Loucy (cell line): Measurements from ENCODE around the gene TPI1.
A peak's percentile ranks its signal among the peaks of the same experiment; 100 is the strongest.

ENCODE experiments used
- H2AFZ ChIP-seq: fragments of 200-600 bp; sonication (generic); 2 replicates; pipeline ENCODE4 v1.6.0; 2016; ENCODE audit warnings: antibody characterized with exemption, mild to moderate bottlenecking, low read length, moderate library complexity
- H3F3A ChIP-seq: fragments of 200-600 bp; 2 replicates; pipeline ENCODE4 v1.6.0; 2016; ENCODE audit warnings: antibody characterized with exemption, low read depth, mild to moderate bottlenecking
- H3K27me3 ChIP-seq: fragments of 200-600 bp; sonication (generic); 2 replicates; pipeline ENCODE4 v1.6.1; 2014; ENCODE audit warnings: low read length, mild to moderate bottlenecking; ENCODE audit not compliant: insufficient read depth, poor library complexity, severe bottlenecking
- H3K36me3 ChIP-seq: fragments of 200-600 bp; sonication (generic); 2 replicates; pipeline ENCODE4 v1.6.1; 2016; ENCODE audit warnings: low read length; ENCODE audit not compliant: insufficient read depth
- H3K4me1 ChIP-seq: fragments of 200-600 bp; sonication (generic); 2 replicates; pipeline ENCODE4 v1.5.1; 2014; ENCODE audit warnings: low read length, mild to moderate bottlenecking; ENCODE audit not compliant: insufficient read depth, poor library complexity, severe bottlenecking
- H3K4me2 ChIP-seq: fragments of 200-600 bp; sonication (generic); 2 replicates; pipeline ENCODE4 v1.6.0; 2014; ENCODE audit warnings: antibody characterized with exemption, low read length, low read depth, mild to moderate bottlenecking; ENCODE audit not compliant: poor library complexity, severe bottlenecking
- H3K4me3 ChIP-seq: fragments of 200-600 bp; sonication (generic); 2 replicates; pipeline ENCODE4 v1.5.1; 2014; ENCODE audit warnings: low read length, mild to moderate bottlenecking, mixed read lengths; ENCODE audit not compliant: poor library complexity, severe bottlenecking
- H3K79me2 ChIP-seq: fragments of 200-600 bp; sonication (generic); 2 replicates; pipeline ENCODE4 v1.6.1; 2014; ENCODE audit warnings: low read length; ENCODE audit not compliant: insufficient read depth
- H3K9ac ChIP-seq: fragments of 200-600 bp; sonication (generic); 2 replicates; pipeline ENCODE4 v1.6.0; 2014; ENCODE audit warnings: mild to moderate bottlenecking, low read depth, low read length, moderate library complexity; ENCODE audit not compliant: poor library complexity, severe bottlenecking
- H3K9me2 ChIP-seq: fragments of 200-600 bp; sonication (generic); replicated peaks from 2 replicates; pipeline ENCODE4 v1.6.1; 2016; ENCODE audit warnings: low read depth, low read length, mixed read lengths
- H3K9me3 ChIP-seq: fragments of 200-600 bp; sonication (generic); 2 replicates; pipeline ENCODE4 v1.6.1; 2014; ENCODE audit warnings: mild to moderate bottlenecking, antibody characterized with exemption, low read length, low read depth; ENCODE audit not compliant: insufficient read depth
- H4K20me1 ChIP-seq: fragments of 200-600 bp; sonication (generic); 2 replicates; pipeline ENCODE4 v1.6.0; 2014; ENCODE audit warnings: antibody characterized with exemption, low read length, mild to moderate bottlenecking; ENCODE audit not compliant: insufficient read depth, poor library complexity, severe bottlenecking
- EZH2phosphoT487 ChIP-seq: fragments of 200-600 bp; IDR thresholded peaks from 2 replicates; pipeline ENCODE4 v1.6.1; 2018; ENCODE audit warnings: antibody characterized with exemption, mild to moderate bottlenecking, moderate library complexity, borderline replicate concordance
- TF ChIP-seq, protein P1 (sequence below): fragments of 200-600 bp; sonication (generic); conservative IDR thresholded peaks from 2 replicates; pipeline ENCODE4 v1.5.1; 2014; ENCODE audit warnings: mild to moderate bottlenecking, antibody characterized with exemption, low read length

Gene TPI1

DNA sequence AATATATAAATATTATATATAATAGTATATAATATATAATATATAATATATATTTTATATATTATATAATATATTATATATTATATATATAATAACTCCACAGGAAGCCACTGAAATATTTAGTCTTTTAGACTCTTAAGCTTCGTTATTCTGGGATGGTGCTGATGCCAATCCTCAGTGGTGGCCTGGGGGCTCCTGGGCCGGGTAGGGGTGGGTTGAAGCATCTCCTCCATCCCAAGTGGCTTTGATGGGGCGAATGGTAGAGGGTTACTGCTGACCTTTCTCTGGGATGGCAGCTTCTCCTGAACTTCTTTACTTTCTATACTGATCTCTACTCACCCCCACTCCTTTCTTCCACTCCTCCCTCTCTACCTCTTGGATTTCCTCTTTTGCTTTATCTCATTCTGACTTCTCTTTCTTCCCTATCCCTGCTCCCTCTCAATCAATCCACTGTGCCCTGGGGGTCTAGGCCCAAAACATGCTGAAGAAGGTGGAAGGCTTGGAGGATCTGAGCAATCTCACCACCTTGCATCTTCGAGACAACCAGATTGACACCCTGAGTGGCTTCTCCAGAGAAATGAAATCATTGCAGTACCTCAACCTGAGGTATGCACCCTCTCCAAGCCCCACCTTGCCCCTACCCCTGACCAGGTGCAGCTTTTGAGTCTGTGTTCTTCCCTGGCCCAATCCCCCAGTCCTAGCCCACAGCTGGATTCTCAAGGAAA lies 42.3 kb downstream of the TPI1 start:
- H3F3A ChIP-seq: 0 out of 2 replicates have a peak, but pooled peaks cover 4% of the 10 kb centered on the region
- H3K27me3 ChIP-seq: no peaks in the 10 kb centered on the region
- H2AFZ ChIP-seq: no peak overlapping the region
- H3K79me2 ChIP-seq: peaks cover 7% of the 10 kb centered on the region; the same call in 1 of the 2 replicates
- H3K4me1 ChIP-seq: peaks cover 16% of the 10 kb centered on the region
- no peaks in the 10 kb centered on the region for H3K9me3 ChIP-seq
- H3K9ac ChIP-seq: no peak overlapping the region
- H3K36me3 ChIP-seq: no peaks in the 10 kb centered on the region
- H3K4me3 ChIP-seq: no peak overlapping the region
- no peaks in the 10 kb centered on the region for H4K20me1 ChIP-seq
- no peaks in the 10 kb centered on the region for H3K9me2 ChIP-seq
- no peak for TF ChIP-seq EZH2phosphoT487
- TF ChIP-seq, protein P1, sequence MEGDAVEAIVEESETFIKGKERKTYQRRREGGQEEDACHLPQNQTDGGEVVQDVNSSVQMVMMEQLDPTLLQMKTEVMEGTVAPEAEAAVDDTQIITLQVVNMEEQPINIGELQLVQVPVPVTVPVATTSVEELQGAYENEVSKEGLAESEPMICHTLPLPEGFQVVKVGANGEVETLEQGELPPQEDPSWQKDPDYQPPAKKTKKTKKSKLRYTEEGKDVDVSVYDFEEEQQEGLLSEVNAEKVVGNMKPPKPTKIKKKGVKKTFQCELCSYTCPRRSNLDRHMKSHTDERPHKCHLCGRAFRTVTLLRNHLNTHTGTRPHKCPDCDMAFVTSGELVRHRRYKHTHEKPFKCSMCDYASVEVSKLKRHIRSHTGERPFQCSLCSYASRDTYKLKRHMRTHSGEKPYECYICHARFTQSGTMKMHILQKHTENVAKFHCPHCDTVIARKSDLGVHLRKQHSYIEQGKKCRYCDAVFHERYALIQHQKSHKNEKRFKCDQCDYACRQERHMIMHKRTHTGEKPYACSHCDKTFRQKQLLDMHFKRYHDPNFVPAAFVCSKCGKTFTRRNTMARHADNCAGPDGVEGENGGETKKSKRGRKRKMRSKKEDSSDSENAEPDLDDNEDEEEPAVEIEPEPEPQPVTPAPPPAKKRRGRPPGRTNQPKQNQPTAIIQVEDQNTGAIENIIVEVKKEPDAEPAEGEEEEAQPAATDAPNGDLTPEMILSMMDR: no peak
- no peak overlapping the region for H3K4me2 ChIP-seq

DNA sequence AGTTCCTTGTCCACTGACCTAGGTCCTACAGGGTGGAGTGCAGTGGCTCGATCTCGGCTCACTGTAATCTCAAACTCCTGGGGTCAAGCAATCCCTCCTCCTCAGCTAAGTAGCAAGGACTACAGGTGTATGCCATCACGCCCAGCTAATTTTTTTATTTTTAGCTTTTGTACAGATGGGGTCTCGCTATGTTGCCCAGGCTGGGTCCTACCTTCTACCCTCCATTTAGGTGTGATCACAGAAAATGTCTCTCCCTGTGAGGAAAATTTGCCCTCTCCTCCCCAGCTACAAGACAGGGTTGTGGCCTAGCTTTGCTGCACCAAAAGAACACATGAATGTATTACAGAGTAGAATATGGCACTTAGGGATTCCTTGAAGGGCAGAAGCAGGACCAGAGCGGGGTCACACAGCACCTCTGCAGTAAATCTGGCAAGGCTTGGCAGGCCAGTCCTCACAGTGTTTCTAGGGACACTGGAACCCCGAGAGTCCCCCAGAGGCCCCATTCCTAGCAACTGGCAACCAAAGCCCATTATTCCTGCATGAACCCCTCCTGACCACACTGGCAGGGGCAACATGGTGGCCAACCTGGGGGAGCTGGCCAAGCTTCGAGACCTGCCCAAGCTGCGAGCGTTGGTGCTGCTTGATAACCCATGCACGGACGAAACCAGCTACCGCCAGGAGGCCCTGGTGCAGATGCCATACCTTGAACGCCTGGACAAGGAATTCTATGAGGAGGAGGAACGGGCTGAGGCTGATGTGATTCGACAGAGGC lies 45.0 kb downstream of the TPI1 start:
- H3F3A ChIP-seq: 0 out of 2 replicates have a peak, but pooled peaks cover 4% of the 10 kb centered on the region
- TF ChIP-seq, protein P1: no peak
- no peak for TF ChIP-seq EZH2phosphoT487
- H3K27me3 ChIP-seq: no peaks in the 10 kb centered on the region
- no peaks in the 10 kb centered on the region for H3K9me2 ChIP-seq
- no peak overlapping the region for H3K4me3 ChIP-seq
- H4K20me1 ChIP-seq: peaks cover 24% of the 10 kb centered on the region
- H3K9me3 ChIP-seq: no peaks in the 10 kb centered on the region
- H3K4me1 ChIP-seq: peaks cover 31% of the 10 kb centered on the region
- peaks cover 6% of the 10 kb centered on the region; the same call in 1 of the 2 replicates for H3K36me3 ChIP-seq
- H3K79me2 ChIP-seq: peaks cover 33% of the 10 kb centered on the region
- no peak overlapping the region for H3K4me2 ChIP-seq
- no peak overlapping the region for H3K9ac ChIP-seq
- no peak overlapping the region for H2AFZ ChIP-seq

DNA sequence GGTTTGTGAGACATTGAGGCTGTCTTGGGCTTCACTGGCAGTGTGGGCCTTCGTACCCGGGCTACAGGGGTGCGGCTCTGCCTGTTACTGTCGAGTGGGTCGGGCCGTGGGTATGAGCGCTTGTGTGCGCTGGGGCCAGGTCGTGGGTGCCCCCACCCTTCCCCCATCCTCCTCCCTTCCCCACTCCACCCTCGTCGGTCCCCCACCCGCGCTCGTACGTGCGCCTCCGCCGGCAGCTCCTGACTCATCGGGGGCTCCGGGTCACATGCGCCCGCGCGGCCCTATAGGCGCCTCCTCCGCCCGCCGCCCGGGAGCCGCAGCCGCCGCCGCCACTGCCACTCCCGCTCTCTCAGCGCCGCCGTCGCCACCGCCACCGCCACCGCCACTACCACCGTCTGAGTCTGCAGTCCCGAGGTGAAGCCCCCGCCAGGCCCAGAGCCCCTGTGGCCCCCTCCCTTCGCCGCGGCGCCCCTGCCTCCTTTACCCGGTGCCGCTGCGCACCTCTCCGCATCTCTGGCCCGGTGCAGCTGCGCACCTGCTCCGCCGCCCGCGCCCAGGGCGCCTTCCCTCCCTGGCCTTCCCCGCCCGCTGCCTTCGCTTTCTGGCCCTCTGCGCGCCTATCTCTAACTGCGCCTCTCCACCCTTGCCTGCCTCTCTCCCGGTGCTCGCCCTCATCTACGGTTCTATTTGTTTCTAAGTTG lies 47.1 kb downstream of the TPI1 start, which contains the start of gene ENO2:
TSS of gene ENO2 (plus strand) at position 335 of the 701 bp plus-strand sequence. CDS start 1,253 bp downstream, outside the sequence.
- 0 out of 2 replicates have a peak, but pooled peaks cover 4% of the 10 kb centered on the region for H3F3A ChIP-seq
- H3K4me3 ChIP-seq: peak within 1 kb of the TSS; percentile 86
- H2AFZ ChIP-seq: peak within 1 kb of the TSS; percentile 83
- H4K20me1 ChIP-seq: peaks cover 24% of the 10 kb centered on the region
- no peaks in the 10 kb centered on the region for H3K9me2 ChIP-seq
- peak within 1 kb of the TSS; percentile 80 for H3K9ac ChIP-seq
- H3K4me2 ChIP-seq: peak within 1 kb of the TSS; percentile 96
- H3K36me3 ChIP-seq: peaks cover 14% of the 10 kb centered on the region; the same call in 1 of the 2 replicates
- H3K27me3 ChIP-seq: no peaks in the 10 kb centered on the region
- H3K4me1 ChIP-seq: peaks cover 32% of the 10 kb centered on the region
- no peaks in the 10 kb centered on the region for H3K9me3 ChIP-seq
- TF ChIP-seq, protein P1: no peak
- TF ChIP-seq EZH2phosphoT487: no peak
- H3K79me2 ChIP-seq: peaks cover 39% of the 10 kb centered on the region
